ENCODE data around the gene ISX. TPM values are rescaled to one million over a fixed set of nuclear protein-coding genes. Genes with fewer than 3 reads are reported as not detected.

ISX gene
- total RNA-seq, 1 donor from 2014 or later = not detected

DNA sequence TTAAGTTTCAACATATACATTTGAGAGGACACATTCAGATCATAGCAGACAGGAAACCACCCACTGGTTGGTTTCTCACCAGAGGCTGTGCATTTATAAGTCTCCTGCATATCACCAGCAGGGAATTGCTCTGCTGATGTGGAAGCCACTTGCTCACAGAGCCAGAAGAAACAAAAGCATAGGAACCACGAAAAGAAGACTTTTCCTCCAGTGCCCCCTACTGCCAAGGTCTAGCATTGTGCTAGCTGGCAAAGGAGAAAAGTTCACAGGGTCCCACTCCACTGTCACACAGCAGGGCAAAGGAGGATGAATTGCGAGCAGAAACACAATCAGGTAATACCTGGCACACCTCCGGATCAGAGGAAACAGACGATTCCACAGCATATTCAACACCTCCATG lies 28.9 kb upstream of the ISX start:
- no peak overlapping the region for H3K27ac ChIP-seq
- no peaks in the 10 kb centered on the region for H3K36me3 ChIP-seq
- ATAC-seq (no peak), DNase-seq (no peak)
- H3K27me3 ChIP-seq (ENCODE audit: low read depth) = peaks cover 5% of the 10 kb centered on the region
- no peaks in the 10 kb centered on the region for H3K9me3 ChIP-seq
- H3K4me3 ChIP-seq = no peak overlapping the region
- TF ChIP-seq, protein P1, sequence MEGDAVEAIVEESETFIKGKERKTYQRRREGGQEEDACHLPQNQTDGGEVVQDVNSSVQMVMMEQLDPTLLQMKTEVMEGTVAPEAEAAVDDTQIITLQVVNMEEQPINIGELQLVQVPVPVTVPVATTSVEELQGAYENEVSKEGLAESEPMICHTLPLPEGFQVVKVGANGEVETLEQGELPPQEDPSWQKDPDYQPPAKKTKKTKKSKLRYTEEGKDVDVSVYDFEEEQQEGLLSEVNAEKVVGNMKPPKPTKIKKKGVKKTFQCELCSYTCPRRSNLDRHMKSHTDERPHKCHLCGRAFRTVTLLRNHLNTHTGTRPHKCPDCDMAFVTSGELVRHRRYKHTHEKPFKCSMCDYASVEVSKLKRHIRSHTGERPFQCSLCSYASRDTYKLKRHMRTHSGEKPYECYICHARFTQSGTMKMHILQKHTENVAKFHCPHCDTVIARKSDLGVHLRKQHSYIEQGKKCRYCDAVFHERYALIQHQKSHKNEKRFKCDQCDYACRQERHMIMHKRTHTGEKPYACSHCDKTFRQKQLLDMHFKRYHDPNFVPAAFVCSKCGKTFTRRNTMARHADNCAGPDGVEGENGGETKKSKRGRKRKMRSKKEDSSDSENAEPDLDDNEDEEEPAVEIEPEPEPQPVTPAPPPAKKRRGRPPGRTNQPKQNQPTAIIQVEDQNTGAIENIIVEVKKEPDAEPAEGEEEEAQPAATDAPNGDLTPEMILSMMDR (IDR thresholded peaks at IDR 0.05) = no peak
- intact Hi-C loops (cut with DNase I) = no loop called here
- no peaks in the 10 kb centered on the region for H3K4me1 ChIP-seq

DNA sequence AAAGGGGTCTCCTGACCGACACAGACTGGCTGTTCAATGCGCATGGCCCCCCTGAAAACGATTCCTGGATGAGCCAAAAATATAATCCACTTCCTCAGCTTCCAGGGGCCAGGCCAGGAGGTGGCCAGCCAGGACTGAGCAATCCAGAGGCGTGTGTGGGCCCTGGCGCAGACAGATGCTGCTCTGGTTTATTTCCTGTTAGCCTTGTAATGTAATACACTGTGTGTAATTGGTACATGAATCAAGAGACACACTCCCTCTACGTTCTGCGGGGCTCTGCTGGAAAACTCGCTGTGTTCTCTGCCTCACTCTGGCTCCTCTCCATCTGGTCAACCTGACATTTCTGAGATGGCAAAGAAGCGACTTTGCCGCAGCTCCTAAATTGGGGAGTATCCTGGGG lies 26.3 kb upstream of the ISX start:
- Histone ChIP-seq H3K27me3 (ENCODE audit: low read depth) (no peaks in the 10 kb centered on the region), H3K4me3 (no peak overlapping the region), H3K9me3 (no peaks in the 10 kb centered on the region), H3K36me3 (no peaks in the 10 kb centered on the region), H3K4me1 (no peaks in the 10 kb centered on the region), H3K27ac (no peak overlapping the region)
- DNase-seq (no peak), ATAC-seq (no peak)
- intact Hi-C loops (cut with DNase I) = no loop called here
- TF ChIP-seq, protein P1 (IDR thresholded peaks at IDR 0.05) = no peak

DNA sequence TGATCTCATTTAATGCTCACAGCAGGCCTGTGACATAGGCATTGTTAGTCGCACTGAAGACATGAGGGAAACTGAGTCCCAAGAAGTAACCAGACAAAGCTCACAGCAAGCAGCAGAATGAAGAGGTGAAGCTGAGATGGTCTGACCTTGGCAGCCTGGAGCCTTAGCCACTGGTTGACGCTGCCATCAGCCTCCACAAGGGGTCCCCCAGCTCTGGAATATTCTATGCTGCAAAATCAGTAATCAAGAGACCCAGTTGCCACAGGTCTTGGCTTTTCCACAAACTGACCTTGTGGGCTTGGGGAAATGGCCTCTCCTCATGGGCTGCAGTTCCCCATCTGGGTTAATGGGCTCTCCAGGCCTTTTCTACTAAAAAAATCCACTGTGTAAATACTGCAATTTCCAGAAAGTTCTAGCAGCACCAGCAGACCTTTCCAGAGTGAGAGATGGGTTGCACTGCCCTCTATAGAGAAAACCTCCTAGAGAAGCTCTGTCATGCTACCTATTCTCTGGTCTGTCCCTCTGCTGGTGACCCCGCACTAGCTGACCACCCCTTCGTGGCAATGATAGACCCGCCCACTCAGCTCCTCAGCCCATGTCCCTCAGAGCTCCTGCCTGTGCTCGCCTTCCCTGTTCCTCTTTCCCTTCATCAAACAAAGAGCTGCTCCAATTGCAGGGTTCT lies 22.6 kb upstream of the ISX start:
- Histone ChIP-seq H3K27ac (no peak overlapping the region), H3K4me1 (no peaks in the 10 kb centered on the region), H3K36me3 (no peaks in the 10 kb centered on the region), H3K4me3 (no peak overlapping the region), H3K27me3 (ENCODE audit: low read depth) (peaks cover 20% of the 10 kb centered on the region), H3K9me3 (no peaks in the 10 kb centered on the region)
- intact Hi-C loops (cut with DNase I) = no loop called here
- ATAC-seq (no peak), DNase-seq (no peak)
- TF ChIP-seq, protein P1 (IDR thresholded peaks at IDR 0.05) = no peak

DNA sequence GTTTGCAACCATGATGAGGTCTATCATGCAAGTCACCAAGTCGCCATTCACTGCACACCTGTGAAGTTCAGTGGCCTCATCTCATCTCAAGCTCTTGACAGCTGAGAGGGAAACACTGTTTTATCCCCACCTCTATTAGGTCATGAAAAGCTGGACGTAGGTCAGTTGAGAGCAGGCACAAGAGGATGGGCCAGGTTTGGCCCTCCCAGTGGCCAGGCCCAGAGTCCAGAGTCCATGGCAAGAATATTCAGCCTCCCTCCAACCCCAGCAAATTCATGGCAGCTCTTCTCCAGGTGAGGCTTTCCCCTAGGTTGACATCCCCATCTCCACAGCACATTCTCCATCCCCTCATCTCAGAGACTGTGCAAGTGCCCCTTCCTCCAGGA lies 22.0 kb upstream of the ISX start:
- TF ChIP-seq, protein P1 (IDR thresholded peaks at IDR 0.05) = no peak
- H3K4me1 ChIP-seq = no peaks in the 10 kb centered on the region
- DNase-seq = no peak

DNA sequence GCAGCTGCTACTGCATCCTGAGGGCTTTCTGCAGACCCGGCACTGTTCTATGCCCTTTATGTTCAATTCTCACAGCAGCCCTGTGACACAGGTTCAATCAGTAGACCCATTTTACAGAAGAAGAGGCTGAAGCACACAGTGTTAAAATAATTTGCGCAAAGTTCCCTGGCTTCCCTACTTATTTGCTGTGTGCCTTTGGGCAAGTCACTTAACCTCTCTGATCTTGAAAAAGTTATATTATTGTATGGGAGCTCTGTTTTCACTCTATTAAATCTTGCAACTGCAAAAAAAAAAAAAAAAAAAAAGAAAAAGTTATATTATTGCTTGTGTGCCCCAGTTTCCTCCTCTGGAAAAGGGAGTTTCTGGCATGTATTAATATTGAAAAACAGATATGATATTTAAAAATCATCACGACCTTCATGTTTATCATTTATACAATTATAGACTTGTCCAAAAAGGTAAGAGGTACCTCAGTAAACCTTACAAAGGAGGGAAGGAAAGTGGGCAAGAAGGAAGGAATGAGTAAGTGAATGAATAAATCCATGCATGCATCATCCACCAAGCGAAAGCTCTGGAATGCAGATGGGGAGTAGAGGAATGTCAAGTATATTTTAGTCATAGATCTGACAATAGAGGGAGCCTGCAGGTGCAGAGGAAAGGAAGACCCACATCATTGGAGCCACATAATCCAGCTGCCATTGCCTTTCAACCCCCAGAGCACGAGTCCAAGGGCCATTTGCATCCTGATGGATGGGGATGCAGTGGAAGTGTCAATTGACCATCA lies 21.2 kb upstream of the ISX start:
- ATAC-seq (no peak), DNase-seq (no peak)
- Histone ChIP-seq H3K4me1 (no peaks in the 10 kb centered on the region), H3K27me3 (ENCODE audit: low read depth) (peaks cover 24% of the 10 kb centered on the region), H3K4me3 (no peak overlapping the region), H3K36me3 (no peaks in the 10 kb centered on the region), H3K27ac (no peak overlapping the region), H3K9me3 (no peaks in the 10 kb centered on the region)
- TF ChIP-seq, protein P1 (IDR thresholded peaks at IDR 0.05) = no peak
- intact Hi-C loops (cut with DNase I) = no loop called here

More for the DNA sequence above, 22.0 kb upstream of the ISX start:
- H3K27ac ChIP-seq = no peak overlapping the region
- intact Hi-C loops (cut with DNase I) = no loop called here
- ATAC-seq = no peak
- H3K27me3 ChIP-seq (ENCODE audit: low read depth) = peaks cover 24% of the 10 kb centered on the region
- H3K9me3 ChIP-seq = no peaks in the 10 kb centered on the region
- H3K36me3 ChIP-seq = no peaks in the 10 kb centered on the region
- no peak overlapping the region for H3K4me3 ChIP-seq

Measured in lower lobe of right lung (tissue), 2 donors.